Esophagus muscularis mucosa (tissue), 3 donors: ENCODE measurements around the gene PJA1.

ENCODE experiments used
- CTCF ChIP-seq, 3 experiments: fragments of 200-600 bp in 2 of 3; fragments of 450-650 bp in 1 of 3; sonication (generic) in 2 of 3; IDR thresholded peaks; one replicate each; pipeline ENCODE4 v1.5.1; 2017 to 2019; ENCODE audit warnings: antibody characterized with exemption in 3 of 3, mild to moderate bottlenecking in 2 of 3, moderate library complexity in 1 of 3
- POLR2A ChIP-seq: fragments of 450-650 bp; IDR thresholded peaks from one replicate; pipeline ENCODE4 v1.6.1; 2017; ENCODE audit warnings: antibody characterized with exemption, moderate library complexity, mild to moderate bottlenecking, low read depth

- TF ChIP-seq POLR2A = no peak
- TF ChIP-seq CTCF (IDR thresholded peaks at IDR 0.05) = no peak
Observed at GRCh38 chrX:69142788-69143469, 22.3 kb downstream of the PJA1 start.
